Left kidney (tissue), 2 donors: ENCODE measurements around the gene KRAS. TPM values are rescaled to one million over a fixed set of nuclear protein-coding genes. Genes with fewer than 3 reads are reported as not detected.

Experiments
- DNase-seq: peaks from one replicate; pipeline ENCODE4 v3.0.0-alpha.2; 2013
- polyA plus RNA-seq: library from polyadenylated mRNA; unstranded; fragments of 120-200 nt; gene quantifications from one replicate; pipeline ENCODE4 v1.2.1, GENCODE V29; 2013; ENCODE audit not compliant: insufficient read length

Gene KRAS
- polyA plus RNA-seq, 1 donor, result 42.3 TPM

- DNase-seq, result no peak
Measured at GRCh38 chr12:25257590-25258324, 7.0 kb upstream of the KRAS start.

DNA sequence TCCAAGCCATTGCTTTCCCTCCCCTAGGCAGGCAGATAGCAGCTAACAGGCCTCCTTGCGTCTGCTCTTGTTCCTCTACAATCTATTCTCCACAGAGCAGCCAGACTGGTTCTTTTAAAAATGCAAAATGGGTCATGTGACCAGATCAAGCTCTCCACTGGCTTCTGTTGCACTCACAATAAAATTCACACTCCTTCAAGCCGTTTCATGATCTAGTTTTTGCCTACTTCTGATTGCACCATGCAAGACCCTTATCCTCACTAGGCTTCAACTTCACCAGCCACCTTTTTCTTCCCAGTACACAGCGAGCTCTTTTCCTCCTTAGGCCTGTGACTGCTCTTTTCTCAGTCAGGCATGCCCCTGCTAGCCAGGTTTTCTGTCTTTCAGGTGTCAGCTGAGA, 6.1 kb upstream of the KRAS start:
- no peak for DNase-seq

GRCh38 chr12:25256005-25256404, 5.3 kb upstream of the KRAS start:
- DNase-seq, result no peak

DNA sequence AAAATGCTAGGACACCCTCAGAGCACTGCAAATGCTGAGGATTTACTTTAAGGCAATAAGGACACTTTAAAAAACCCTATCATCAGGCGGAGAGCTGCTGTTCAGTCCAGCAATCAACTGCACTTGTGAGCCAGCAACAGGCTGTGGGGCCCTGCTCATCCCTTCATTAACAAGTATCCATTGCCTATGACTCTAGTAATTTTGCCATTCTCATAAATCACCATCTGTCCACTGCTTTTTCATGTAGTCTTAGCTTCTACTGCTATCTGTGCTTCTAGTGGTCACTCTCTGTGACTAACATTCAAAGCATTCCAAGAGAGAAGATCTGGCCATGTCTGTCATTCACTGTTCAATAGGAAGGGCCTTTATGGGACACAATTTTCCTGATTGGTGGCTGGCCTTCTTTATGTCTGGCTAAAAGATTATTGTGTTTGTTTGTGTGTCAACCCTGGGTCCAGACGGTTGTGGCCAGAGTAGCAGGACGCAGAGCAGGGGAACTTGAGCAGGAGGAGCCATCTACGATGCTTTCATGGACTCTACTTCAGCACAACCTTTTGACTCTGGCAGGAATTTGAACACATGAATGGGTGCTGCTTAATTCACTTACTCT, 3.6 kb upstream of the KRAS start:
- DNase-seq, result no peak

GRCh38 chr12:25253371-25254068, 2.8 kb upstream of the KRAS start:
- DNase-seq, result no peak

DNA sequence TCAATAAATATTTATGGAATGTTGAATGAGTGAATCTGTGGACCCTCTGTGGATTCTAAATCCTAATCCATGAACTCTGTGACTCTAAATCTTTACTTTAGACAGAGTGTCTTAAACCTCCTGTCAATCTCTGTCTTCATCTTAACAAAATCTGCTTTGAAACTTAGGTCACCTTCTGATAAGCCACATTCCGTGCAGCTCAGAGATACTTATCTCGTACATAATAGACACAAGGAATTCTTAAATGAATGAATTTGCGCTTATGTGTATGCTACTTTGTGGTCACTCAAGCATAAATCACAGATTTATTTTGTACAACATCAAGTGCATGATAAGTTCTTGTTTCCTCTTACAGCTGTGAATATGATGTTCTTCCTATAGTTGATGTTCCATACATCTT, 2.2 kb upstream of the KRAS start:
- no peak for DNase-seq

DNA sequence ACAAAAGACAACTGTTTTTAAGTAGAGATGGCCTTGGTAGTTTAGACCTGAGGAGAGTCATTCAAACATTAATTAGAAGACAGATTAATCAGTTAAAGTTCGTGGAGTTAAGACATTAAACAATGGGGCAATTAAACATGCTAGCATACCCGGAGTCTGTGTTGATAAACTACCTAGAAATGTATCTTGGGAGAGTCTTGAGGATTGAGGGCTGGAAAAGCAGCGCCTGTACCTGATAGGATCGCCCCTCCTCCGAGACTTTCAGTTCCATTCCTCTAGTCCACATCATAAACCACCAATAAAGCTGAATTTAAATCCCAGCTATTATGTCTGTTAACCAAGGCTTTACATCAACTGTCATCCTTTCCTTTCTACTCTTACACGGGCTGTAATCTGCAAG, 1.0 kb upstream of the KRAS start:
- DNase-seq, result no peak

GRCh38 chr12:25249931-25250738, 594 bp downstream of the KRAS start:
- peak; percentile 45 for DNase-seq

DNA sequence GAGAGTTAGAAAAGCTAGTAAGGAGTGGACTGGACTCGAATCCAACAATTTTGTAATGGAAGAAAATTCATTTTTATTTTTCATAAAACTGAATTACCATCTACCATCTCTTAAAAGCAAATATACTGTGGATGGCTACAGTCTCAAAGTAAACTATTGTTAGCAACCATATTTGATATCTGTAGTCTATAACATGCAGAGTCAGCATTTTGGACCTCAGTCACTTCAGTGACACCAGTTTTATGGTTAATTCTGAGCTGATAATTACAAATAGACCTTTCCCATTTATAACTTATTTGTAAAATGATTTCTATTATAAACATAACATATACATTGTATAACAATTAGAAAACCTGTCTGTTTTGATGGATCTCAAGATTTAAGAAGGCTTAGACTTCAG, 2.0 kb downstream of the KRAS start:
- DNase-seq, result no peak

GRCh38 chr12:25248137-25248536, 2.6 kb downstream of the KRAS start:
- no peak for DNase-seq

DNA sequence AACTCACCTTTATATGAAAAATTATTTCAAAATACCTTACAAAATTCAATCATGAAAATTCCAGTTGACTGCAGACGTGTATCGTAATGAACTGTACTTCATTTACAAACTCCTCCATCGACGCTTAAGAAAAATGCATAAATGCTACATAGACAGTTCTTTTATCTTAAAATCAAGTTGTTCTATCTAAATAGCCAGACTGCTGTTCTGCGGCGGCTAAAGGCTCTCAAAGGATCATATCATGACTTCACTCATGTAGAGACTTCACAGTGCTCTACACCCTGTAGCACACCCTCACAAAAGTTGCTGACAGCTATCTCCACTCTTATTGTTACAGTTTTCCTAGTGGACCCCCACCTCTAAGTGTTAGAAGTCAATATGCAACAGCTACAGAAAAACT, 5.2 kb downstream of the KRAS start:
- no peak for DNase-seq

GRCh38 chr12:25243680-25243990, 7.1 kb downstream of the KRAS start:
- DNase-seq, result no peak

DNA sequence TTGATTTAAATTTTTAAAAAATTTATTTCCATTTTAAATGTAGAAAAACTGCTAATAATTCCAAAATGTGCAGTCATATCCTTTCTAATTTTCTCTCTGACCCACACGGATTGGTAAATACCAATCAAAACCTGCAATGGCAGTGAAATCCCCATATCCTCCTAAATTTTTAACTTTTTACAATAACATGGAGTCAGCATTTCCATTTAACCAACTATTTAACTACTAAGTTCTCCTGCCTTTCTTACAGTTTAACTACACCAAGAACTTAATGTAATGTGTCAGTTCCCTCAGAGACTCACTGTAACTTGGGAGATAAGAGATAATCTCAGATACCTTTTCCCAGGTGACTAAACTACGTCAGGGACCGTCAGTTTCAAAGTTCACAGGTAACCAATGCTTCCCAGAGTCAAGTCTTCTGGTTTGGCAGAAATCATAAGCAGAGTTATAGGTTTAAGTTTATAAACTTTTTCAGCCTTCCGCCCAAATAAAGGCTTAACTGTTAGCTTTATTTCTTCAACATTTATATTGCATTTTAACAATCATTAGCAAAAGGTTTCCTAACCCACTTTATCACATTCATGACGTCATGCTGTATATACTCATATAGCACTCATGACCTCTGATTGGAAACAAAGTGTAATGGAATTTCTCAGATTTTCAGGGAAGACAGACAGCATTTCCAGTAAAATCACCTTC, 7.6 kb downstream of the KRAS start:
- DNase-seq, result no peak

GRCh38 chr12:25241167-25242020, 9.3 kb downstream of the KRAS start:
- DNase-seq, result peak; percentile 31

GRCh38 chr12:25236626-25237025, 14.1 kb downstream of the KRAS start:
- no peak for DNase-seq

- no peak for DNase-seq
Measured at GRCh38 chr12:25236190-25236589, 14.5 kb downstream of the KRAS start.

DNA sequence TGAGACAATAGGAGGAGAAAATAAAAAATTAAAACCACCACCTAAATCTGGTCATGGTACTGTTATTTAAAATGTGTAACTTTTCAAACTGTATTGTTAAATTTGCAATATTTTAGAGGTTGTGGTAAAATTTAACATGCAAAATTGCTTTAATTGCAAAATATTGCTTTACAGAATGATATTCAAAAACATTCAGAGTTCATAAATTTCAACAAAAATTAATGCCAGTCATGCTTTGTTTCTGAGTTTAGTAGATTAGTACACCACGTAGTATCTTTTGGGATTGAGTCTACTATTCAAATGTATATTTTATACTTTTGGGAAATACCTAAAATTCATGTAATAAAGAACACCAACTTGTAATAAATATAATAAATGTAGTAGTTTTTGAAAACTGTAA, 37.4 kb downstream of the KRAS start:
- no peak for DNase-seq

DNA sequence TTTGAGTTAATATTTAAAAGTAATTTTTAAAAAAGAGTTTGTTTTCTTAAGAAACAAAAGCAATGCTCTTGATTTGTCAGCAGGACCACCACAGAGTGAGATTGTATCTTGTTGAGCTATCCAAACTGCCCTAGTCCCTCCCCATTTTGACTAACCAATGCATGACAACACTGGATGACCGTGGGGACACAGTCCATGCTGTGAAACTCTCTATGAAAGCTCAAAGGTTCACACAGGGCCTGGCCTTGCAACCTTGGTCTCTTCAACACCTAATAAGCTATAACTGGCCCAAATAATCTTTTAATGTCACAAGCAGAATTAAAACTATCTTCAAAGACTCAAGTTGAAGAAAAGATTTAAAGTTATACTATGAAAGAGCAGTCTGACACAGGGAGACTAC, 42.2 kb downstream of the KRAS start:
- no peak for DNase-seq

DNA sequence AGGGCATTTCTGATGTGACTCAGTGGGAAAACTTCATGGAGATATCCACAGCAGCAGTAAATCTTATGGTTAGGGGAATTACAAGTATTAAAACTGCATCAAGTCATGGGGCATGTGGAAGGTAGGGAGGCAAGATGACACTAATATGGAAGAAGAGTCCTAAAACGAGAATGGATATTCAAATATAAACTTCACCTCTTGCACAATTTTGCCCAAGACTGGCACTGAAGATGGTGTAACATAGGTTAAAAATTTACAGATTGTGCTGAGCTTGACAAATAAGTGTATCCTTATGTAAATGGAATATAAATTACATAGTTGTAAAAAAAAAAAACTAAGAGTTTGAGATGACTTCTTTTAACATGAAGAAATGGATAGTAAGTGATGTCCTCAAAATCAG, 42.9 kb downstream of the KRAS start:
- DNase-seq, result no peak

- DNase-seq, result no peak
Measured at GRCh38 chr12:25207411-25207810, 43.3 kb downstream of the KRAS start.

- no peak for DNase-seq
Measured at GRCh38 chr12:25202137-25202536, 48.6 kb downstream of the KRAS start.
